Measurements from ENCODE around the gene MMP27. TPM values are rescaled to one million over a fixed set of nuclear protein-coding genes. Genes with fewer than 3 reads are reported as not detected.

MMP27 gene
- total and polyA plus RNA-seq, 12 donors = not detected

- no peak for TF ChIP-seq CTCF (IDR thresholded peaks at IDR 0.05)
- no peak overlapping the region for H3K27ac ChIP-seq
- WGBS, 2 donors = 52 to 61% methylated on average over 2 of the region's 2 CpGs
- peaks cover 0 to 16% (median 0%) of the 10 kb centered on the region in 11 donors for H3K9me3 ChIP-seq
- ATAC-seq (no peak), DNase-seq (no peak)
- peaks cover 0 to 10% (median 0%) of the 10 kb centered on the region in 7 donors for H3K27me3 ChIP-seq
- H3K4me3 ChIP-seq = no peak overlapping the region
- H3K4me1 ChIP-seq = no peaks in the 10 kb centered on the region
- intact Hi-C loops (cut with DNase I) = no loop called here
- H3K36me3 ChIP-seq = no peaks in the 10 kb centered on the region
Measured at GRCh38 chr11:102655547-102655946, 50.0 kb downstream of the MMP27 start.

- no peak for ATAC-seq
- no peak for TF ChIP-seq CTCF (IDR thresholded peaks at IDR 0.05)
- no peaks in the 10 kb centered on the region for H3K36me3 ChIP-seq
- no peak overlapping the region for H3K4me3 ChIP-seq
- H3K27ac ChIP-seq = no peak overlapping the region
- H3K4me1 ChIP-seq = no peaks in the 10 kb centered on the region
- 85 to 92% methylated on average over 1 of the region's 1 CpG for WGBS, 2 donors
- H3K9me3 ChIP-seq = peaks cover 0 to 16% (median 0%) of the 10 kb centered on the region in 11 donors
- peaks cover 0 to 10% (median 0%) of the 10 kb centered on the region in 7 donors for H3K27me3 ChIP-seq
- intact Hi-C loops (cut with DNase I) = no loop called here
- no peak for DNase-seq
Measured at GRCh38 chr11:102654761-102655160, 50.8 kb downstream of the MMP27 start.

GRCh38 chr11:102653744-102654291 lies 51.8 kb downstream of the MMP27 start:
- intact Hi-C loops (cut with DNase I) = no loop called here
- WGBS, 2 donors = 78 to 86% methylated on average over 16 of the region's 16 CpGs
- Histone ChIP-seq H3K27ac (no peak overlapping the region), H3K4me3 (no peak overlapping the region), H3K27me3 (peaks cover 0 to 10% (median 0%) of the 10 kb centered on the region in 7 donors), H3K9me3 (peaks cover 0 to 16% (median 0%) of the 10 kb centered on the region in 11 donors), H3K36me3 (no peaks in the 10 kb centered on the region), H3K4me1 (no peaks in the 10 kb centered on the region)
- no peak for TF ChIP-seq CTCF (IDR thresholded peaks at IDR 0.05)
- ATAC-seq (no peak), DNase-seq (no peak)

GRCh38 chr11:102647430-102647829 lies 58.1 kb downstream of the MMP27 start:
- intact Hi-C loops (cut with DNase I) = no loop called here
- TF ChIP-seq CTCF (IDR thresholded peaks at IDR 0.05) = no peak
- H3K9me3 ChIP-seq = peaks cover 0 to 6% (median 0%) of the 10 kb centered on the region in 11 donors
- DNase-seq (no peak), ATAC-seq (no peak)
- no peaks in the 10 kb centered on the region for H3K36me3 ChIP-seq
- no peak overlapping the region for H3K27ac ChIP-seq
- no peaks in the 10 kb centered on the region for H3K27me3 ChIP-seq
- no peak overlapping the region for H3K4me3 ChIP-seq
- no peaks in the 10 kb centered on the region for H3K4me1 ChIP-seq
